RWPE1 (cell line): Measurements from ENCODE around the gene SLC35A2.

Experiments used
- CTCF ChIA-PET: fragments of 350-600 bp; sonication (Branson Sonifier 250); formaldehyde crosslinking; extraction: SDS; loops from one replicate; lab custom pipeline; 2021; lab: Yijun Ruan, JAX
- POLR2A ChIA-PET: fragments of 400-600 bp; formaldehyde crosslinking; extraction: SDS; loops from one replicate; lab custom pipeline; 2020; ENCODE audit warnings: antibody characterized with exemption; ENCODE audit not compliant: low non-redundant PET; lab: Yijun Ruan, JAX
- DNase-seq: peaks from one replicate; pipeline ENCODE4 v3.0.0; 2012; ENCODE audit warnings: low spot score
- H3K27ac ChIP-seq: fragments of 450-650 bp; 2 replicates; pipeline ENCODE4 v1.5.1; 2017
- CTCF ChIP-seq: fragments of 450-650 bp; conservative IDR thresholded peaks from 2 replicates; pipeline ENCODE4 v1.5.1; 2017; ENCODE audit warnings: low read depth, mild to moderate bottlenecking

The SLC35A2 gene

DNA sequence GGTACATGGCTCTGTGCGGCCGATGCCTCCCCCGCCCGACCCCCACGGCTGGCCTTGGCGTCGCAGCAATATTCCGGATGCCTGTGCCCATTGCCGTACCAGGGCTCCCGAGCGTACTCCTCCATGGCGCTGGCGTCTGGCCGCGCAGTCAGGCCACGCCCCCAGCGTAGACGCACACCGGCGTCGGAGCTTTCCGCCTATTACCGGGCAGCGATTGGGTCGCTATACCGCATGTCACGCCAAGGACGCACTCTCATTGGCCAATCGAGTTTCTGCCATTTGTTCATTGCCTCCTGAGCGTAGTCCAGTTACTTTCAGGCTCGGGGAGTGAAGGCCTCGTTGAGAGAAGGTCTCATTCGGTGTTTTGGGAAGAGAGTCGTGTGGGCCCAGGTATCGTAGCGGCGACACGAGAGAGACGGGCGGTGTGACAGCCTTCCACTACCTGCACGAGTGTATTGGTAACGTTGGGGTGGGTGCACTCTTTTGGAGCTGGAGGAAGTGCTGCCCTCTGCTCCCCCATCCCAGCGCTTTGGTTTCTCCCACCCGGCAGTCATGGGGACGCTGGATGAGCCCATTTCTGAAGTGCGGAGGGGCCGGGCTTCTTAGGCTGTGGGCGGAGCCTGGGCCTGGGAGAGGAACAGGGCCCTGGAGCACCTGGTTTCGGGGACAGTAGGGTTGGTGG is 13.7 kb downstream of the SLC35A2 start, which contains the start of the genes PQBP1 and TIMM17B:
Gene PQBP1, plus strand, starts transcription at position 306 of the 682 bp plus-strand sequence. CDS start 580 bp downstream, outside the sequence.
Gene TIMM17B, minus strand, starts transcription at position 144 of the 682 bp plus-strand sequence. Its CDS starts 19 bp downstream, at position 125.
- no peak for TF ChIP-seq CTCF
- H3K27ac ChIP-seq = peak within 1 kb of the TSS; percentile 91
- ChIA-PET POLR2A (interaction anchor here (0.5 to 1.2 kb wide), 4 partner anchors 61 to 436 kb away, joined by 3 to 4 read pairs (median 3); partner anchors contain the start of gene HDAC6), CTCF (no interaction called here)
- DNase-seq = peak; percentile 78

DNA sequence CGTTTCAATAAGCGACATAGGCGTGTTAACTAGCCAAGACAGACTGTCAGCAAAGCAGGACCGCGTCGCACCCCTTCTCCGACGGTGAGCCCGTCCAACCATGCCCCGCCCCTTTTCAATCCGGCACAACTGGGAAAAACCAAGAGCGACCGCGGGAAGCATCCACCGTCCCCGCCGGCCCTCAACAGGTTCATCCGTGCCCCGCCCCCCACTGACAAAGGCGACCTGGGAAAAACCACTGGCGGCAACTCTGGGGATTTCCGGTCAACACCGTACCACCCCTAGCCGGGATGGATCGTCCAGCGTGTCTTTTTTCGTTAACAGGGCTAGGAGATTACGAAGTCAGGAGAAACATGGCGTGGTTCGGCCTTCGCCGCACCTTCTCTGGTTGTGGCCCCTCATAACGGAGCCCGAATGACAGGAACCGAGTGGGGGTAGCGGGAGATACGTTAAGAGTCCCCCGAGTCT is 14.3 kb downstream of the SLC35A2 start:
- DNase-seq = peak; percentile 55
- ChIA-PET CTCF (no interaction called here), POLR2A (interaction anchor here (0.5 to 0.6 kb wide), 2 partner anchors 62 to 266 kb away, joined by 3 read pairs; no protein-coding TSS in a partner anchor)
- TF ChIP-seq CTCF = no peak
- H3K27ac ChIP-seq = peak overlapping the region; percentile 91

- TF ChIP-seq CTCF = no peak
- CTCF ChIA-PET = no interaction called here
- DNase-seq = no peak
- POLR2A ChIA-PET = no interaction called here
- peak overlapping the region; percentile 91 for H3K27ac ChIP-seq
Measured at GRCh38 chrX:48896611-48897011, 14.8 kb downstream of the SLC35A2 start.

- no peak for TF ChIP-seq CTCF
- ChIA-PET POLR2A (no interaction called here), CTCF (no interaction called here)
- H3K27ac ChIP-seq = no peak overlapping the region
- DNase-seq = no peak
Measured at GRCh38 chrX:48894891-48895290, 16.6 kb downstream of the SLC35A2 start.

DNA sequence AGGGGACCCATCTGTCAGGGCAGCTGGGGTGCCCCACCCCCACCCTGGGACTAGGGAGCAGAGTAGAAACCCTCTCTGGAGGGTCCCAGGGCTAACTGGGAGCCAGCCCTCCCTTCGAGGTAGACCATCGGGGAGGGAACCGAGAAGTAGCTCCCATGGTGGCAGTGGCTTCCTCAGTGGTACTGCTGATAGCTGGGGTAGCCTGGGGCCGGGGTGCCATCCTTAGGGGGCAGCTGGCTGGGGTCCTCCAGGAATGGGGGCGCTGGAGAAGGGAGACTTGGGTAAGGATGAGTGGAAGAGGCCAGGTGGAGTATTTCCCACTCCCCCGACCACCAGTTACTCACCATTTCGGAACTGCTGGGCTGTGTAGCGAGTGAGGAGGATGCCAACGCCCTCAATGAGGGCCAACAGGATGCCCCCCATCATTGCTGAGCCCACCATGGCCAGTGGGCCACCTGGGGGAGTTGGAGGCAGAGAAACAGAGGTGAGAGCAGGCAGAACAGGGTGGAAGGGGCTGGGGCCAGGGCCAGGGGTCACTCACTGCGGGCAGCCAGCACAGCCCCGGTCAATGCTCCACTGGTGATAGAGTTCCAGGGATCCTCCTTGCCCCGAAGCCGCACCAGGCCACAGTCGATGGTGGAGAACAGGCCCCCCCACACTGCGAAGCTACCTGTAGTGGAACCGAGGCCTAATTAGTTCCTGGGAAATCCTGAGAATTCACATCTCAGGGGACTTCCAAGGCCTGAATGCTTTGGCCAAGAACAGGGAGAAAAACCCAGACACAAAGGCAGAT is 17.7 kb downstream of the SLC35A2 start:
- no peak overlapping the region for H3K27ac ChIP-seq
- no peak for TF ChIP-seq CTCF
- ChIA-PET CTCF (no interaction called here), POLR2A (no interaction called here)
- no peak for DNase-seq

GRCh38 chrX:48892896-48893295 is 18.6 kb downstream of the SLC35A2 start:
- POLR2A ChIA-PET = no interaction called here
- DNase-seq = no peak
- peak overlapping the region; percentile 81; the same call in 1 of the 2 replicates for H3K27ac ChIP-seq
- CTCF ChIA-PET = no interaction called here
- no peak for TF ChIP-seq CTCF
